HG03442 (cell line): ENCODE results near the gene UNC13B.

Experiments
- ATAC-seq: cut with Tn5 transposase; IDR thresholded peaks from one replicate; pipeline ENCODE4 v1.9.1; 2021; ENCODE audit warnings: mild to moderate bottlenecking, moderate library complexity; ENCODE audit not compliant: unreplicated experiment

Gene UNC13B

DNA sequence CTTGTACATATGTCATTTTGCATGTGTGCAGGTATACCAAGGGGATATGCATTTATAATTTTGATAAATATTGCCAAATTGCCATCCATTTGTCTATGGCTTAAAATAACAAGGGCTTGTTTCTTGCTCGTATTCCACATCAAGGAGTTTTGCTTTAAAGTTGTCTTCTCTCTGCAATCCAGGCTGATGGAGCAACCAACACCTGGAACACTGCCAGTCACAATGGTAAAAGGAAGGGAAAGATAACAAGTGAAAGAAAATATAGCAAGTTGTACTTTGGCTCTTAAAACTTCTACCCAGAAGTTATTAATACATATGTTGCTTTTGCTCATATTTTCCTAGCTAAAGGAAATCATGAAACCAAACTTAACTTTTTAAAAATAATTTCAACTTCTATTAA lies 156.9 kb downstream of the UNC13B start:
- ATAC-seq: no peak

DNA sequence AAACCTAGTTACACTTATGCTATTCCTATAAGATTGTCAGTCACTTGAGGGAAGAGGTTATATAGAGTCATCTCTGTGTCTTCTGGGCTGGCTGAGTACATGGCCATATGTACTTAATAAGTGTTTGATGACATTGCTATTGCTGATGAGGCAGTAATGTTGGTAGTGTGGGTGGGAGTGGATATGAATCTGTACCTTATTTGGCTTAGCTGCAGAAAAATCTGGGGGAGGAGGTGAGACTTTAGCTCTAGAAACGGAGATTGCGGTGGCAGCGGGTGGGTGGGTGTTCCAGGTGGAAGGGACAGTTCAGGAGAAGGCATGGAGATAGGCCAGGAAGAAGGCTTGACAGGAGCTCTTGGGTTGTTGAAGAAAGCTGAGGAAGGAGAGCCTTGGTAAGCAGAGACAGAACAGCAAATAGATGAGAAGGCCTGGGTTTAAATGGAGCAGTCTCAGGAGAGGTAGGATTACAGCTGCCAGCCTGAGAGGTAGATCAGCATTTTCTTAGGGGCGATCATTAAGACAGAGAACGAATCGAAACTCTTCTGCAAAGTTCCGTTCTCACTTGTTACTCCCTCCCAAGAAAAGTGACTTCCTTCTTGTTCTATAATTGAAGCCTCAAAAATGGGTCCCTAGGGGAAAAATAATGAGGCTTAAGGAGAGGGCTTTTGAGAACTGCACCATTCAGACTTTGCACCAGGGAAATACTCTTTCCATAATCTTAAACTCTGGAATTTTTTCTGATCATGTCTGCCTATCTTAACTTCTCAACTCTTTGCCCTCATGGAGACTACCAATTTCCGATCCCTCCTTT lies 160.5 kb downstream of the UNC13B start:
- no peak for ATAC-seq

DNA sequence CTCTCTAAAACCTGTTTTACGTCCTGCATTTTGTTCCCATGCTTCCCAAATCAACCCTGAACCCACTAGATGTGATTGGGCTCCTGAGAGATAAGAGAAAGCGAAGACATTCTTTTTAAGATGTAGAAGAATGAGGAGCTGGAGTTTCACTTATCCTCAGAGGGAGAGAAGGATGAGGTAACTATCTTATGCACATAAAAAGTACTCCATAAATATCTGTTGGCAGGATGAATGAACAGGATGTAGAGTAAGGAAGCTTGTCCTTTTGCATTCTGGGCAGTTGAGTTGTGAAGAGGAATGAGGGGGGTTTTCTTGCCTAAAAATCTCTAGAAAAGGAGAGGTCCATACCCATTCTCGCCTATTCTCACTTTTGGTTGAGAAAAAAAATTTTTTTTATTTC lies 163.2 kb downstream of the UNC13B start:
- no peak for ATAC-seq

DNA sequence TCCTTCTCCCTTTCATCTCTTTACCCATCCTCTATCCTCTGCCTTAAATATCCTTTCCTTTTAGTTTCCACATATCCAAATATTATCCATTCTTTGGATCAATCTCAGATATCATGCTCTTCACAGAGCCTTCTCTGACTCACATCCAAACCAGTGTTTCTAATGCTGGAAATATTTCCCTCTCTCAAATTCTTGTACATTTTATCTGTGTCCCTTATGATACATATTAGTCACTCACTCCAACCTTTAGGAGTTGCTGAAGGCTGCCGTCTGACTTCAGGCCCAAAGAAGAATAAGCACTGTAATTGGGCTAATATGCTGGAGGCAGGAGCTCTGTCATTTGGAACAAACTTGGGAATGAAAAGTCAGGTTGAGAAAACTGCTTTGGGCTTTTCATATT lies 171.7 kb downstream of the UNC13B start:
- no peak for ATAC-seq

DNA sequence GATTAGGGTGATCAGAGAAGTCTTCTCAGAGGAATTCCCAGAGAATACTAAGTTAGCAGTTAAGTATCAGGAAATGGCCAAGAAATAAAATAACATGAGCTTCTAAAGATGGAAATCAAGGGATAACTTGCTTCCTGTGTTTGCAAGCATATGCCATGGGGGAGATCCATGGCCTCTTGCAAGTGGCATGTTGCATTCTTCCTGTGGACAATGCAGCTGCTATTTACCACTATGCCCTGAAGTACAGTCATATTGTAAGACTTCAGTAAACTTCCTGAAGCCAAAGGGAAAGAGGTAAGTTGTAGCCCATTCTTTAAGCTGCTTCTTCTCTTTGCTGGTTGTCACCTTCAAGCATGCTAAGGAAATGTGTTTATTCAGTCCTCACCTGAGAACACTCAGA lies 173.4 kb downstream of the UNC13B start:
- ATAC-seq: no peak

DNA sequence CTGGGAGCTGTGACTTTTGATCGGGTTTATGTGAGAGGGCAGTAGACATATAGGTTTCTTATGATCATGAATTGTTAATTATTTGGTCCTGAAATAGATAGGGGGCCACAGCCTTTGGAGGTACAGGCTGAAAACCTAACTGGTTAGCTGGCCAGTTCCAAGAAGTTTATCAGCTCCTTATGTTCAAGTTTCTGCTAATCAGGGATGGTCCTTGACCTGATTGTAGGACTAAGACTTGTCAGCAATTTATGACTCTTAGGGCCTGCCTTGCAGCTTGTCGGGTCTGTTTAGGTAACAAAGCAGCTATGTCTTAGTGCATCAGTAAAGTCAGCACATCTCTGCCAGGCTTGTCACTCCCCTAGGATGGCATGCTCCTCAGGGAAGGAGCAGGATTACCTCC lies 176.3 kb downstream of the UNC13B start:
- ATAC-seq: no peak

DNA sequence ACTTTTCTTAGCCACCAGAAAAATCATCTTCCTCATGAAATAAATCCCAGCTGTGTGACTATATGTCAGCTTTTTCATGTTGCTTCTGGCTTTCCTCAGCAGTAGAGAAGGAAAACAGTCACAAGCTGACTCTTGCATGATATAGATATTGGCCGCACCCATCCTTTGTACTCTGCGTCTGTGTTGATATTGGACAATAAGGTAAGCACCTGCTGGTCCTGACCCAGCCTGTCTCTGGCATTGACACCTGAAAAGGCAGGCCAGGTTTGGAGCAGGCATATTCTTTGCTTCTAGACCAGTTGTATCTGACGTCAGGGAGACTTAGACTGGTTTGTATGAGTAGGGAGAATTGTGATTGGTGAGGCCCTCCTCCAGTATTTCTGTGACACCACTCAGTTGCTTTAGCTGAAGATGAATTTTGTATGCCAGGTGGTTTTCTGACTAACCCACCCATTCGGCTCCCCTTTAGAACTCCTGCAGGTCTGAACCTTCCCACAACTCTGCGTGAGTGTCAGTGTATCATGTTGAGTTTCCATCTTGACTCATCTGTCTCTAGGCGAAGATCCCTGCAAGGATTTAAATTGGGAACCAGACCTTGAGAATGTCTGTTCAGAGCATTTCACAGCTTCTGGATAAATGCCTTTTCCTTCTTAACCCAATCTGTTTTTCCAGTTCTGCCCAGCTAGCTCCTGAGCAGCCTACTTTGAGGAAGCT lies 176.9 kb downstream of the UNC13B start:
- ATAC-seq: no peak

DNA sequence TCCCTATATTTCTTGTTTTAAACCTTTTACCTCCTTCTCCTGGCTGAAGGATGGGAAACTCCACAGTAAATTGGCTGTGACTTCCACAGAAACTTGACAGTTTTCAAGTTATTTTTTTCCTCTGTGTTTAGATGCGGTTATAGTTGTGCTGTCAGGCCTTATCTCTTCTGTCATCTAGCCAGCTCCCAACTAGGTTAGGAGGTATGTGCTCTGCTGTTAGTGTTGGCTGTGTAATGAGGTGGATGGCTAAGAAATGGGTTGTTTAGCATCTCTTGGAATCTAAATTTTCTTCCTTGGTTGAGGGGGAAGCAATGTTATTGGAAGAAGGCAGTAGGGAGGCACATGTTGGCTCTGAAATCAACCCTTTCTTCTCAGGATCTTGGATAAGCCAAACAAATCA lies 178.2 kb downstream of the UNC13B start:
- no peak for ATAC-seq

DNA sequence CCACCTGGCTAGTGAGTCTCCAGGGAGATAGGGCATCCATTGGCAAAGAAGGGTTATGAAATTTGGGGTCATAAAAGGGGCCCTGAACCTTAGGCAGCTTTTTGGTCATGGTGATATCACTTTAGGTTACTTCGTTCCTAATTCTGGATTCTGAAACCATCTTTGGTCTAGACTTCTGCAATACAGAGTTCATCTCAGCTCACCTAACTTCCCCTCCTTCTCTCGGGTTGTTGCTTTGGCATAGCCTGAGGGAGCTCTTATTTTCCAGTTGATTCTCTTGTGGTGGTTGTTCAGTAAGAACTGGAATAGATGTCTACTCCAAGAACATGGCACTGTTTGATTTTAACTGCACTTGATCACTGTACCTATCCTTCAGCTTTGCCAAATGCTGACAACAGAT lies 179.2 kb downstream of the UNC13B start:
- no peak for ATAC-seq

DNA sequence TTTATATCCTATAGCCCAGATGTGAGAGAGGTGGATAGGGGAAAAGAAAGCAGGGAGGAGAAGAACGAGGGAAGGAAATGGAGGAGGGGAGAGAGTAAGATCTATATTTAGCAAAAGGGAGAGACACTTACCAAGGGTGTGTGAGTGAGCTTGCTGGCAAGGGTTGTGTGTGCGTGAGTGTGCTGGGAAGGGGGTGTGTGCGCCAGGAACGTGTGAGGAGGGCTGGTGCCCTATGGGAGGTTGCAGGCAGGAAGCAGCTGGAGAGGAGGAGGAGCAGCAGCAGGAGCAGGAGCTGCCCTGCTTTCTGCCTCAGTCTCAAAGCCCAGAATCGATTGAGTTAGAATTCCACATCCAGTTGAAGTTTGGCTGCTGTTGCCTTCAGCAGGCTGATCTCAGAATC lies 179.8 kb downstream of the UNC13B start:
- ATAC-seq: no peak

DNA sequence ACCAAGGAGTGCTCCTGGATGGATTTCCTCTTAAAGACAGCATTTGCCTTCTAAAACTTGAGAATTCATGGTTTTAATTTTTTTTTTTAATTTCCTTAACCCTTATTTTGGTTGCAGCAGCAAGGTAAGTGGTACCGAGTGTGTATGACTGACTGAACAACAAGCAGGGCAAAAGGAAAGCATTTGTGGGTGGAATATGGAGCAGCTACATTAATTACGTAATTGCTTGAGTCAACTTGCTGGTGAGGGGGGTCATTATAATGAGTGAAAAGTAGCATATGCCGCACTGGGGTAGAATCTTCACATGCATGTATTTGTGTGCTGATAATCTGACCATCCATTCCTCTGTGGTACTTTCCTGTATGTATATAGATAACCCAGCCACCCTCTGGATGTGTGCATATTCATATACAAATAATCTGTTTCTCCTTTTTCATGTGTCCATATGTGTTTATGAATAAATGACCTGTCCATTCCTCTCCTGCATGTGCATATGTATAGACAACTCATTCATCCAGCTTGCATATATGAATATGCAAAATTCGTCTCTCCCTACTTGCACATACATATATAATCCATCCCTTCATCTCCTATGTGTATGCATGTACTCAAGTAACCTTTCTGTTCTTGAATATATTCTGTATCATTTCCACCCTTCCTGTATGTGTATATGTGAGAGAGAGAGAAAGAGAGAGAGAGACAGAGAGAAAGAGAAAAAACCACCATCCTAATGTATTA lies 180.6 kb downstream of the UNC13B start:
- no peak for ATAC-seq

DNA sequence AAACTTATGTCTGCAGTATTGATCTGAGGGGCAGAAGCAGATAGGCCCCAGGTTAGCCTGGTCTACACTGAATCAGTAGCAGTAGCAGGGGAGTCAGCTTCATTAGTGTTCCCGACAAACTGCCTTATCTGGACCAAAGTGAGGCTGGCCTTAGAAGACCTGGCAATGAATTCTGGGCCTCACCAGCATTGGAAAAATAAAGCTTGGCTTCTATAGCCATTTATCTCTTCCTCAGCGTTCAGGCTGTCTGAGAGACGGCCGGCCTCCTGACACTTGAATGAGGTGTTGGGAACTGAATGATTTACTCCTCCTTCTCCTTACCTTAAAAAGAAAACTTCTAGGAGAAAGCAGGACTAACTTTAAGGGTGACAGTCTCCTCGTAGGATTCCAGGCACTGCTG lies 186.3 kb downstream of the UNC13B start:
- ATAC-seq: no peak

DNA sequence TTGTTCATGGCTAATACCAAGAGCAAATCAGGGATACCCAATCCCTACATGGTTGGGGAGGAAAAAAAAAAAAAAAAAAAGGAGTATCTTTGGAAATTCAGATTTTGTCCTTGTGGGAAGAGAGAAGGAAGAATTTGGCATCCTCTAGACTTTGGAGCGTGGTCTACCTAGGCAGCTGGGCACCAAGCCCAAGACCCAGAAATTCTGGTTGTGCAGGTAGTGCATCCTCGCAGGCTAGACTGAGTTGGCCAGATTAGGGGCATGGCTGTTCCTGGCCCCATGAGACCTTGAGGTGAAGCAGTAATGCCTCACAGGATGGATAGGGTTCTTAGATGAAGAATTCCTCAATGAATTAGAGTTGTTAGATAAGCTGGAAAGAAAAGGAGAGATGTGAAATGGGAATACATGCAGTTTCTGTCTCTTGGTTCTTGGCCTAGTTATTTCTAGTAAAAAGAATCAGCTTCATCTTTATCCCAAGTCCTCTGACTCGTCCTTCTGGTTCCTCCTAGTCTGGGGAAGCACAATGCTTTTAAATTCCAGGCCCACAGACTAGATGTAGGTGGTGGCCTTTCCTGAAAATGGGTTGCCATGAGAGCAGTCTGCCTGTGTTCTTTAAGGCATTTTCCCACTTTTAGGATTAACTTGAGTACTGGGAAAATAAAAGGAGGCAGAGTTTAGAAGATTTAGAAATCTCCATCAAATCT lies 187.6 kb downstream of the UNC13B start:
- no peak for ATAC-seq

DNA sequence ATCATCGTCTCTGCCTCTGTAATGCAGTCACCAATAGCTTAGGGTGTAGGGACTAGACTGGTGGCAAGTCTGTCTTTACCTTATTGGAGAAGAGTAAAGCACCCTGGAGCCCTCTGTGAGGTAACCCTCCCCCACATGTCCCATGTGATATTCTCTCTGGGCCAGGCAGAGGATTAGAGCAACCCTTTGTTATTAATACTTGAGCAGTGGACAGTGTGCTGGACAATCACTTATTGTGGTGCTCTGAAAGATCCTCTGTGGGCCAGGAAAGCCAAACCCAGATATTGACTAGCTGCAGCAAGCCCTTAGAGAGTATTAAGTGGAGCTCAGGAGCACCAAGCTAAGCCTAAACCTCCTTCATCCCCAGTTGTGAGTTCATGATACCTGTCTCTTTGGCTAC lies 188.4 kb downstream of the UNC13B start:
- no peak for ATAC-seq

DNA sequence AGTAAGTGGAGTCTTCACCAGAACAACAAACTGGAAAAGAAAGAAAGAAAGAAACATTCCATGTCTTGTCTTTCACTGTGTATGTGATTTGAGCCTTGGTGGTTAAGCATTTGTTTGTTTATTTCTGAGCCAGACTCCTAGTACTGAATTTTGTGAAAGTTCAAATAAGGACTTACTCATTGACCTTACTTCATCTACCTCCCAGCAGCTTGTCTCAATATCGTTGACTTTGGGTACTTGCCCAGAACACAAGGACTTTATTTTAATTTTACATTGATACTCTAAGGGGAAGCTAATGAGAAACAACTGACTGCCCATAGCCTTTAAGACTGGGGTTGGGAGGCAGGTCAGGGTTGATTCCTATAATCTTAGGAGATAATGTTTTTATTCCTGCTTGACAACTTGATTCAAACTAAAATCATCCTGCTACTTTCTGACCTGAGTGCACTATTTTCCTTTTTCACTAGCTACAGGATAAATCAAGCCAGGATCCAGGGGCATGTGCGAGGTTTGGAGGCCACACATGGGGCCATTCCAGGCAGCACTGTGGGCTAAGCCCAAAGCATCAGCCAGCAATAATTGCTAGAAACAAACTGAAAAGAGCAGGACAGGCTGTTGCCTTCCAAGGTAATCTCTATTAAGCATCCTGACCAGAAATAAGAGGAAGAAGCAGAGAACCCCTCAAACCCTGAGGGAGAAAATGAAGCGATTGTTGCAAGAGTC lies 189.2 kb downstream of the UNC13B start:
- ATAC-seq: no peak

DNA sequence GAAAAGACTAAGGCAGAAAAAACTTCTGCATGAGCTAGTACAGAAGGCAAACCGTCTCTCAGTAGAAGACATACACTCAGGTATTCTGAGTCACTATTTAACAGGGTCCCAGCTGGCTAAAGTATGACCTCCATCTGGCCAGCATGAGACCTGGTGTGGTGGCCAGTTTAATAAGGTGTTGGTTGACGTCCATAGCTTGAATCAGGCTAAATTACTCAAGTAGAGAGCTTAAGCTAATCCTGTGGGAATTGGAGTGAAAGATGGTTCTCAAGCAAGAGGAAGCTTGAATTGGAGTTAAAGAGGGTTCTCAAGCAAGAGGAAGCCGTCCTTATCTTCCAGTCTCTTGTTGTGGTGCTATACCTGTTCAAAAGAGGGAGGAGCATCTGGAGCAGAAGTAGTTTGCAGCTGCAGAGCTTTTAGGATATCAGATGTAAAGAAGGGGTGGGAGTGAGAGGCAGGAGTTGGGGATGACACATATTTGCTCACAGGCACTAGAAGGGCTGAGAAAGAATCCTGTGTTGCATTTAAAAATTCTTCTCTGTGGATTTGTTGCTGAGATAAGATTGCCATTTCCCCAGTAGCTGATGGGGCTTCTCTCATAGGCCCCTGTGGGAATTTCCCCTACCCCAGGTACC lies 192.0 kb downstream of the UNC13B start:
- no peak for ATAC-seq

DNA sequence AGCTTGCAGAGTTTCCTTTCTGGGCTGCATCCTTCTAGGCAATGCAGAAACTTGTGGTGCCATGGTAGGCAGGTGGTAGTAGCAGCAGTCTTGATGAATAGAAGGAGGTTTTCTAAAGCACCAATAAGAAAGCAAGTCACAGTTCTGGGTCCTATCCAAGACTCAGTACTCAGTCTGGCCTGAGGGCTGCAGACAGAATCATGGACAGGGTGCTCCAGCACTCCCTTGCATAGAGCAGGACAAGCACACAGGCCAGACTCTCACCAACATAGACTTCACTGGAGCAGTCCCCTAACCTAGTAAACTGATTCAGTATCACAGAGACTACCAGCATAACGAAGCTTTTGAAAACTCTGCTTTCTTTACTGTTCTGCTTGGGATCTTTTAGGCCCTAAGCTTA lies 194.1 kb downstream of the UNC13B start:
- ATAC-seq: no peak

DNA sequence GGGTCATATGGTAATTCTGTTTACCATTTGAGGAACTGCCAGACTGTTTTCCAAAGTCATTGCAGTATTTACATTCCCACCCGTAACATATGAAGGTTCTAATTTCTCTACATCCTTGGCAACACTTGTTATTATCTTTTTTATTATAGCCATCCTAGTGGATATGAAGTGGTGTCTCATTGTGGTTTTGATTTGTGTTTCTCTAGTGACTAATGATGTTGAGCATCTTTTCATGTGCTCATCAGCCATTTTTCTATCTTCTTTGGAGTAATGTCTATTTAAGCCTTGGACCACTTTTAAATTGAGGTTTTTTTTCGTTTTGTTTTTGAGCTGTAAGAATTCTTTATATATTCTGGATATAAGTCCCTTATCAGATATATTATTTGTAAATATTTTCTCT lies 195.3 kb downstream of the UNC13B start:
- no peak for ATAC-seq

DNA sequence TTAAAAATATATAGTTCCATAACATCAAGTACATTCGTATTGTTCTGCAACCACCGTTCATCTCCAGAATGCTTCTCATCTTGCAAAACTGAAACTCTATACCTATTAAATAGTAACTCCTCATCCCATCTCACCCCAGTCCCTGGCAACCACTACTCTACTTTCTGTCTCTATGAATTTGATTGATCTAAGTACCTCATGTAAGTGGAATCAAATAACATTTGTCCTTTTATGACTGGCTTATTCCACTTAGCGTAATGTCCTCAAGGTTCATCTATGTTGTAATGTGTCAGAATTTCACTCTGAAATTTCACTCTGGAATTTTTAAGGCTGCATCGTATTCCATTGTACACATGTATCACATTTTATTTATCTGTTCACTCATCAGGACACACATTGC lies 196.0 kb downstream of the UNC13B start:
- ATAC-seq: no peak
